HCT116 (cell line): Measurements from ENCODE around the gene GAS2. TPM values are rescaled to one million over a fixed set of nuclear protein-coding genes. Genes with fewer than 3 reads are reported as not detected.

Experiments
- ATAC-seq: fragments of 200-7000 bp; cut with Tn5 transposase; 2 replicates; pipeline ENCODE4 v1.9.1; 2020; ENCODE audit warnings: mild to moderate bottlenecking, moderate library complexity
- BruUV-seq: library from RNA; stranded (reverse); fragments of 400-500 nt; replicated peaks from 2 replicates; lab custom pipeline; 2021; lab: Mats Ljungman, UMichigan
- CTCF ChIA-PET: fragments of 300-600 bp; sonication (Branson Sonifier 250); formaldehyde crosslinking; loops from one replicate; lab custom pipeline; 2021; ENCODE audit warnings: antibody characterized with exemption; lab: Charles Lee
- POLR2A ChIA-PET: fragments of 300-600, 350-600 bp; sonication (Branson Sonifier 250); formaldehyde crosslinking; loops from one replicate; lab custom pipeline; 2021; ENCODE audit warnings: antibody characterized with exemption; lab: Charles Lee
- RAD21 ChIA-PET, 2 experiments: fragments of 300-600 bp; sonication (Branson Sonifier 250); formaldehyde crosslinking; loops; one replicate each; lab custom pipeline; 2023; ENCODE audit warnings: low total read pairs in 2 of 2; ENCODE audit not compliant: uncharacterized antibody in 2 of 2, unreplicated experiment in 2 of 2, low non-redundant PET in 1 of 2; lab: Charles Lee
- DNase-seq: peaks from one replicate; pipeline ENCODE4 v3.0.0-alpha.2; 2010; ENCODE audit warnings: low read depth, low spot score
- H2AFZ ChIP-seq: fragments of 200-600 bp; shearing (Covaris generic), sonication (generic); 2 replicates; pipeline ENCODE4 v1.6.1; 2017; ENCODE audit warnings: low read depth, mixed run types, mixed read lengths, antibody characterized with exemption, low read length; ENCODE audit not compliant: poor library complexity, severe bottlenecking
- H3K27ac ChIP-seq: 2 replicates; pipeline ENCODE4 v1.5.1; 2012; ENCODE audit warnings: low read depth, low read length
- H3K27me3 ChIP-seq: fragments of 200-600 bp; sonication (generic); 2 replicates; pipeline ENCODE4 v1.6.1; 2016; ENCODE audit warnings: mixed run types, low read length, mixed read lengths; ENCODE audit not compliant: insufficient read depth
- H3K36me3 ChIP-seq, 2 experiments: fragments of 200-500 bp in 1 of 2; fragments of 200-600 bp in 1 of 2; sonication (Bioruptor generic) in 1 of 2; sonication (generic) in 1 of 2; 2 replicates each; pipeline versions ENCODE4 v1.5.1 to v1.6.1; 2014 to 2016; ENCODE audit warnings: low read length in 2 of 2, inconsistent platforms in 1 of 2, mixed read lengths in 1 of 2, mixed run types in 1 of 2; ENCODE audit not compliant: insufficient read depth in 2 of 2, control insufficient read depth in 1 of 2
- H3K4me1 ChIP-seq, 2 experiments: fragments of 200-600 bp in 1 of 2; sonication (generic) in 1 of 2; 2 replicates each; pipeline versions ENCODE4 v1.5.1 to v1.6.1; 2012 to 2017; ENCODE audit warnings: low read length in 2 of 2, inconsistent platforms in 1 of 2, mild to moderate bottlenecking in 1 of 2, mixed read lengths in 1 of 2, mixed run types in 1 of 2, moderate library complexity in 1 of 2; ENCODE audit not compliant: insufficient read depth in 2 of 2, control insufficient read depth in 1 of 2
- H3K4me2 ChIP-seq: fragments of 200-600 bp; sonication (generic); 2 replicates; pipeline ENCODE4 v1.6.1; 2017; ENCODE audit warnings: mixed run types, low read length, mixed read lengths
- H3K4me3 ChIP-seq, 2 experiments: fragments of 200-600 bp in 1 of 2; sonication (generic) in 1 of 2; replicated peaks in 1 of 2; 2 replicates each; pipeline ENCODE4 v1.5.1; 2011 to 2016; ENCODE audit warnings: low read length in 2 of 2, control low read depth in 1 of 2, low read depth in 1 of 2, mild to moderate bottlenecking in 1 of 2, mixed read lengths in 1 of 2, mixed run types in 1 of 2
- H3K79me2 ChIP-seq: fragments of 200-600 bp; sonication (generic); 2 replicates; pipeline ENCODE4 v1.6.1; 2017; ENCODE audit warnings: mild to moderate bottlenecking, mixed run types, low read length, moderate library complexity, mixed read lengths; ENCODE audit not compliant: insufficient read depth
- H3K9ac ChIP-seq: fragments of 200-600 bp; sonication (generic); 2 replicates; pipeline ENCODE4 v1.6.1; 2016; ENCODE audit warnings: low read length, mixed read lengths
- H3K9me2 ChIP-seq: fragments of 200-600 bp; sonication (generic), shearing (Covaris generic); 2 replicates; pipeline ENCODE4 v1.6.1; 2017; ENCODE audit warnings: mixed run types, mild to moderate bottlenecking, moderate library complexity; ENCODE audit not compliant: insufficient read depth
- H3K9me3 ChIP-seq, 2 experiments: fragments of 200-500 bp in 1 of 2; fragments of 200-600 bp in 1 of 2; sonication (Bioruptor generic) in 1 of 2; sonication (generic) in 1 of 2; 2 replicates each; pipeline ENCODE4 v1.6.1; 2014 to 2017; ENCODE audit warnings: low read length in 2 of 2, mixed read lengths in 2 of 2, inconsistent platforms in 1 of 2, low read depth in 1 of 2, mild to moderate bottlenecking in 1 of 2, mixed run types in 1 of 2, moderate library complexity in 1 of 2; ENCODE audit not compliant: control insufficient read depth in 1 of 2, insufficient read depth in 1 of 2
- H4K20me1 ChIP-seq: fragments of 200-600 bp; sonication (generic), shearing (Covaris generic); 2 replicates; pipeline ENCODE4 v1.6.1; 2017; ENCODE audit warnings: mixed run types, mild to moderate bottlenecking, moderate library complexity; ENCODE audit not compliant: insufficient read depth
- CBX3 ChIP-seq: IDR thresholded peaks from 2 replicates; pipeline ENCODE4 v1.6.1; 2012; ENCODE audit warnings: low read depth
- CEBPB ChIP-seq: IDR thresholded peaks from 2 replicates; pipeline ENCODE4 v1.6.1; 2012; ENCODE audit warnings: low read depth
- EGR1 ChIP-seq: IDR thresholded peaks from 2 replicates; pipeline ENCODE4 v1.6.1; 2012; ENCODE audit warnings: low read depth
- ELF1 ChIP-seq: IDR thresholded peaks from 2 replicates; pipeline ENCODE4 v1.6.1; 2012; ENCODE audit warnings: low read depth, borderline replicate concordance
- EZH2phosphoT487 ChIP-seq: fragments of 200-600 bp; IDR thresholded peaks from 2 replicates; pipeline ENCODE4 v1.6.1; 2018; ENCODE audit warnings: antibody characterized with exemption, borderline replicate concordance
- FOSL1 ChIP-seq: IDR thresholded peaks from 2 replicates; pipeline ENCODE4 v1.6.1; 2012; ENCODE audit warnings: low read depth
- JUND ChIP-seq: IDR thresholded peaks from 2 replicates; pipeline ENCODE4 v1.6.1; 2012
- MAX ChIP-seq: IDR thresholded peaks from 2 replicates; pipeline ENCODE4 v1.6.1; 2012
- POLR2A ChIP-seq: IDR thresholded peaks from 2 replicates; pipeline ENCODE4 v1.7.0; 2011; ENCODE audit warnings: borderline replicate concordance; ENCODE audit not compliant: insufficient read depth, insufficient read length; ENCODE audit errors: extremely low read depth
- POLR2AphosphoS5 ChIP-seq: IDR thresholded peaks from 2 replicates; pipeline ENCODE4 v1.6.1; 2011; ENCODE audit warnings: mild to moderate bottlenecking, low read depth, low read length, moderate library complexity
- REST ChIP-seq: IDR thresholded peaks from 2 replicates; pipeline ENCODE4 v1.6.1; 2012; ENCODE audit warnings: low read depth
- SP1 ChIP-seq: IDR thresholded peaks from 2 replicates; pipeline ENCODE4 v1.6.1; 2012; ENCODE audit warnings: low read depth
- SRF ChIP-seq: IDR thresholded peaks from 2 replicates; pipeline ENCODE4 v1.6.1; 2012; ENCODE audit warnings: low read depth
- YY1 ChIP-seq: IDR thresholded peaks from 2 replicates; pipeline ENCODE4 v1.6.1; 2011; ENCODE audit warnings: low read length, low read depth, moderate library complexity, mild to moderate bottlenecking; ENCODE audit not compliant: insufficient replicate concordance; ENCODE audit errors: extremely low read depth
- ZFX ChIP-seq: fragments of 450-650 bp; IDR thresholded peaks from 2 replicates; pipeline ENCODE4 v1.6.1; 2017
- ZNF274 ChIP-seq: fragments of 200-500 bp; sonication (Bioruptor generic); IDR thresholded peaks from 2 replicates; pipeline ENCODE4 v1.6.1; 2014; ENCODE audit warnings: mild to moderate bottlenecking, low read depth, low read length, inconsistent platforms
- intact Hi-C: fragments of 100-400 bp; cut with micrococcal nuclease; formaldehyde crosslinking; loops from 2 replicates; pipeline ENCODE4 v1.10.0; 2022
- total RNA-seq: library from RNA; stranded (reverse); gene quantifications from one replicate; pipeline ENCODE4 v1.2.1, GENCODE V29; 2021; ENCODE audit not compliant: unreplicated experiment
- TF ChIP-seq, protein P1 (sequence below), 3 experiments: fragments of 200-600 bp in 1 of 3; sonication (generic) in 1 of 3; IDR thresholded peaks in 2 of 3; conservative IDR thresholded peaks in 1 of 3; 2 replicates each; pipeline ENCODE4 v1.5.1; 2012 to 2017; ENCODE audit warnings: low read depth in 2 of 3, low read length in 2 of 3, antibody characterized with exemption in 1 of 3, borderline replicate concordance in 1 of 3, control low read depth in 1 of 3, mild to moderate bottlenecking in 1 of 3, mixed read lengths in 1 of 3, mixed run types in 1 of 3, moderate library complexity in 1 of 3; ENCODE audit not compliant: insufficient read depth in 1 of 3
- TF ChIP-seq, protein P2 (sequence below): IDR thresholded peaks from 2 replicates; pipeline ENCODE4 v1.6.1; 2011; ENCODE audit warnings: mild to moderate bottlenecking, low read length, moderate library complexity; ENCODE audit not compliant: insufficient replicate concordance; ENCODE audit errors: extremely low read depth
- TF ChIP-seq, protein P3 (sequence below): IDR thresholded peaks from 2 replicates; pipeline ENCODE4 v1.6.1; 2012

Gene GAS2
- total RNA-seq, 1 experiment from 2014 or later: not detected

GRCh38 chr11:22807391-22807790 is 141.0 kb downstream of the GAS2 start:
- Histone ChIP-seq H3K9me3 (no peaks in the 10 kb centered on the region), H3K36me3 (no peaks in the 10 kb centered on the region), H2AFZ (no peak overlapping the region), H3K4me2 (no peak overlapping the region)
- TF ChIP-seq FOSL1: no peak
- TF ChIP-seq, protein P1, sequence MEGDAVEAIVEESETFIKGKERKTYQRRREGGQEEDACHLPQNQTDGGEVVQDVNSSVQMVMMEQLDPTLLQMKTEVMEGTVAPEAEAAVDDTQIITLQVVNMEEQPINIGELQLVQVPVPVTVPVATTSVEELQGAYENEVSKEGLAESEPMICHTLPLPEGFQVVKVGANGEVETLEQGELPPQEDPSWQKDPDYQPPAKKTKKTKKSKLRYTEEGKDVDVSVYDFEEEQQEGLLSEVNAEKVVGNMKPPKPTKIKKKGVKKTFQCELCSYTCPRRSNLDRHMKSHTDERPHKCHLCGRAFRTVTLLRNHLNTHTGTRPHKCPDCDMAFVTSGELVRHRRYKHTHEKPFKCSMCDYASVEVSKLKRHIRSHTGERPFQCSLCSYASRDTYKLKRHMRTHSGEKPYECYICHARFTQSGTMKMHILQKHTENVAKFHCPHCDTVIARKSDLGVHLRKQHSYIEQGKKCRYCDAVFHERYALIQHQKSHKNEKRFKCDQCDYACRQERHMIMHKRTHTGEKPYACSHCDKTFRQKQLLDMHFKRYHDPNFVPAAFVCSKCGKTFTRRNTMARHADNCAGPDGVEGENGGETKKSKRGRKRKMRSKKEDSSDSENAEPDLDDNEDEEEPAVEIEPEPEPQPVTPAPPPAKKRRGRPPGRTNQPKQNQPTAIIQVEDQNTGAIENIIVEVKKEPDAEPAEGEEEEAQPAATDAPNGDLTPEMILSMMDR (IDR thresholded peaks at IDR 0.05 in 2 of 3, conservative IDR thresholded peaks at IDR 0.05 in 1 of 3; ENCODE audit: borderline replicate concordance in 1 of 3, insufficient read depth in 1 of 3, low read depth in 2 of 3, low read length in 2 of 3): no peak
- no peak for TF ChIP-seq SRF
- no peak for TF ChIP-seq CEBPB
- no peak for TF ChIP-seq YY1
- TF ChIP-seq EGR1: no peak
- TF ChIP-seq SP1: no peak
- no peak for TF ChIP-seq JUND
- TF ChIP-seq ZFX: no peak
- no peak for TF ChIP-seq CBX3
- no peak for TF ChIP-seq ZNF274
- TF ChIP-seq ELF1: no peak
- TF ChIP-seq EZH2phosphoT487: no peak
- TF ChIP-seq, protein P2, sequence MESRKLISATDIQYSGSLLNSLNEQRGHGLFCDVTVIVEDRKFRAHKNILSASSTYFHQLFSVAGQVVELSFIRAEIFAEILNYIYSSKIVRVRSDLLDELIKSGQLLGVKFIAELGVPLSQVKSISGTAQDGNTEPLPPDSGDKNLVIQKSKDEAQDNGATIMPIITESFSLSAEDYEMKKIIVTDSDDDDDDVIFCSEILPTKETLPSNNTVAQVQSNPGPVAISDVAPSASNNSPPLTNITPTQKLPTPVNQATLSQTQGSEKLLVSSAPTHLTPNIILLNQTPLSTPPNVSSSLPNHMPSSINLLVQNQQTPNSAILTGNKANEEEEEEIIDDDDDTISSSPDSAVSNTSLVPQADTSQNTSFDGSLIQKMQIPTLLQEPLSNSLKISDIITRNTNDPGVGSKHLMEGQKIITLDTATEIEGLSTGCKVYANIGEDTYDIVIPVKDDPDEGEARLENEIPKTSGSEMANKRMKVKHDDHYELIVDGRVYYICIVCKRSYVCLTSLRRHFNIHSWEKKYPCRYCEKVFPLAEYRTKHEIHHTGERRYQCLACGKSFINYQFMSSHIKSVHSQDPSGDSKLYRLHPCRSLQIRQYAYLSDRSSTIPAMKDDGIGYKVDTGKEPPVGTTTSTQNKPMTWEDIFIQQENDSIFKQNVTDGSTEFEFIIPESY: no peak
- no peak for TF ChIP-seq POLR2A
- TF ChIP-seq, protein P3, sequence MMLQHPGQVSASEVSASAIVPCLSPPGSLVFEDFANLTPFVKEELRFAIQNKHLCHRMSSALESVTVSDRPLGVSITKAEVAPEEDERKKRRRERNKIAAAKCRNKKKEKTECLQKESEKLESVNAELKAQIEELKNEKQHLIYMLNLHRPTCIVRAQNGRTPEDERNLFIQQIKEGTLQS: no peak
- no peak for TF ChIP-seq REST
- no peak for TF ChIP-seq MAX
- no peak for TF ChIP-seq POLR2AphosphoS5
- TF ChIP-seq, all 23 proteins: peak for 0
- DNase-seq (no peak), ATAC-seq (no peak)
- H3K27me3 ChIP-seq: peaks cover 18% of the 10 kb centered on the region
- intact Hi-C loops: no loop called here
- POLR2A ChIA-PET: no interaction called here
- H3K9ac ChIP-seq: no peak overlapping the region
- H3K9me2 ChIP-seq: no peaks in the 10 kb centered on the region
- RAD21 ChIA-PET: no interaction called here
- no TSS peak for BruUV-seq
- no peak overlapping the region for H3K4me3 ChIP-seq
- H3K79me2 ChIP-seq: no peaks in the 10 kb centered on the region
- CTCF ChIA-PET: no interaction called here
- no peak overlapping the region for H3K27ac ChIP-seq
- no peaks in the 10 kb centered on the region for H3K4me1 ChIP-seq
- H4K20me1 ChIP-seq: no peaks in the 10 kb centered on the region
